Epithelial cell of esophagus (primary cell): ENCODE data around the gene PORCN.

Experiments used
- DNase-seq: peaks from one replicate; pipeline ENCODE4 v3.0.0; 2010; ENCODE audit warnings: low read depth
- H3K4me3 ChIP-seq: 2 replicates; pipeline ENCODE4 v1.5.1; 2011; ENCODE audit warnings: mild to moderate bottlenecking, low read length, control low read depth
- TF ChIP-seq, protein P1 (sequence below): IDR thresholded peaks from 2 replicates; pipeline ENCODE4 v1.5.1; 2011; ENCODE audit warnings: low read depth, mild to moderate bottlenecking, low read length, control low read depth, inconsistent platforms; ENCODE audit not compliant: insufficient read depth; ENCODE audit errors: missing control alignments

The PORCN gene

DNA sequence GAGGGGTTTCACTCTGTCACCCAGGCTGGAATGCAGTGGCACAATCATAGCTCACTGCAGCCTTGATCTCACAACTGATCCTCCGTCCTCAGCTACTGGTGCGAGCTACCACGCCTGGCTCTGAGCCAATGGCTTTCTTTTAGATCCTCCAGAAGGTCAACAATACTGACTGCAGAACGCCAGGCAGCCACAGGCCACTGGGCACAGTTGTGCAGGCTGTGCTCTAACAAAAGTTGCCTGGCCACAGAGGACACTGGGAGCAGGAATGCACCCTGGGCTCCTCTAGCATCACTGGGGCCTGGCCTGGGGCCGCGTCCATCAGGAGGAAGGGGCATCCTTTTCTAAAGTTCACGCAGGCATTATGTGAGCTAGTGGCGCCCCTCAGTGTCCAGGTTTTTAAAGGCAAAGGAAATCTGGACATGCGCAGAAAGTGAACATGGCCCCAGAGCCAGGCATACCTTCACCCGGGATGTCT lies 14.9 kb upstream of the PORCN start:
- H3K4me3 ChIP-seq: no peak overlapping the region
- TF ChIP-seq, protein P1, sequence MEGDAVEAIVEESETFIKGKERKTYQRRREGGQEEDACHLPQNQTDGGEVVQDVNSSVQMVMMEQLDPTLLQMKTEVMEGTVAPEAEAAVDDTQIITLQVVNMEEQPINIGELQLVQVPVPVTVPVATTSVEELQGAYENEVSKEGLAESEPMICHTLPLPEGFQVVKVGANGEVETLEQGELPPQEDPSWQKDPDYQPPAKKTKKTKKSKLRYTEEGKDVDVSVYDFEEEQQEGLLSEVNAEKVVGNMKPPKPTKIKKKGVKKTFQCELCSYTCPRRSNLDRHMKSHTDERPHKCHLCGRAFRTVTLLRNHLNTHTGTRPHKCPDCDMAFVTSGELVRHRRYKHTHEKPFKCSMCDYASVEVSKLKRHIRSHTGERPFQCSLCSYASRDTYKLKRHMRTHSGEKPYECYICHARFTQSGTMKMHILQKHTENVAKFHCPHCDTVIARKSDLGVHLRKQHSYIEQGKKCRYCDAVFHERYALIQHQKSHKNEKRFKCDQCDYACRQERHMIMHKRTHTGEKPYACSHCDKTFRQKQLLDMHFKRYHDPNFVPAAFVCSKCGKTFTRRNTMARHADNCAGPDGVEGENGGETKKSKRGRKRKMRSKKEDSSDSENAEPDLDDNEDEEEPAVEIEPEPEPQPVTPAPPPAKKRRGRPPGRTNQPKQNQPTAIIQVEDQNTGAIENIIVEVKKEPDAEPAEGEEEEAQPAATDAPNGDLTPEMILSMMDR: peak; percentile 39
- peak; percentile 55 for DNase-seq

DNA sequence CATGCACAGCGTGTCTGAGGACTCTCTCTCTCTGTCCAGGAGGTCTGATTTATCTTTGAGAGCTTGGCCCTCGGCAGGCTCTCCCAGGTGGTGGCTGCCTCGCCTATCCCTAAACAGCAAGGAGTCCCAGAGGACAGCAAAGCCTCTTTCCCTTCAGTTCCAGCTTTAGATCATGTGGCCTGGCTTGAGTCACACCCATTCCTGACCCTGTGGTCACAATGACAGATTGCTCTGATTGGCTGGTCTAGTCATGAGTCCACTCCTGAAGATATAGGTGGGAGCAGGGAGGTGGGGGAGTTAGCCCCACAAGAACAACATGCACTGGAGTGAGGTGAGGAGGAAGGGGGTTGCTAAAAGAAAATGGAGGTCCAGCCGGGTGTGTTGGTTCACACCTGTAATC lies 12.1 kb upstream of the PORCN start:
- no peak for DNase-seq
- TF ChIP-seq, protein P1: no peak
- no peak overlapping the region for H3K4me3 ChIP-seq

DNA sequence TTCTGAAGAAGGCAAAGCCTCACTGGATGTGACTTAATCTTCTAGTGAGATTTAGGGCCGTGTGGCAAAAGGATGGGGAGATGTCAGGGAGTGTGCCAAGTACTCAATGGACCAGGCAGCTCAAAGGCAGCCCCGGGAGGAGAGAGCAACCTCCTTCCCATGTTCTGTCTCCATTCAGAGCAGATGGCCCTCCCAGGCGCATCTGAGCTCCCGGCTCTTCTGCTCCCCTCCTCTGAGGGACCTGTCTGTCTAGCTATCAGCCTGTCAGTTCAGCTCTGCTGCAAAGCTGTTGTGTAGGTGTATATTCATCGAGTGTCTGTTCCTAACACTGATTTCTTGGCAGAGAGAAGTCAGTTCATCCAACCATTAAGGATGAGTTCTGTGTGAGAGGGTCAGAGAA lies 10.9 kb upstream of the PORCN start:
- no peak for DNase-seq
- TF ChIP-seq, protein P1: no peak
- no peak overlapping the region for H3K4me3 ChIP-seq

DNA sequence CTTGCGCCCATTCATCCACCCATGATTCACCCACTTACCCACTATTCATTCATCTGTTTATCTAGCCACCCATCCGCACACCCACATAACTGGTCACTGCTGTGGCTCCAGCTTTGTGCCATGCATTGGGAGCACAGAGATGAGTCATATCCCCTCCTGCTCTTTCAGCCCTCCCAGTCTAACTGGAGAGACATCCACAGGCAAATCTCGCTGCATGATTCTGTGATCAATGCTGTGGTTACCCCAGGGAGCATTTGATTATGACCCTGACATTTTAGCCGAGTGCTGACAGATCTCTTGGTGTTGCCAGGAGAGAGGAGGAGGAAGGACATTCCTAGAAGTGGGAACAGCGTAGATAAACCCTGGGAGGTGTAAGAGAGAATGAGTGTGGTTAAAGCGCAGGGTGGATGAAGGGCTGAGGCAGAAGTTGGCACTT lies 10.4 kb upstream of the PORCN start:
- TF ChIP-seq, protein P1: no peak
- DNase-seq: peak; percentile 72
- no peak overlapping the region for H3K4me3 ChIP-seq

DNA sequence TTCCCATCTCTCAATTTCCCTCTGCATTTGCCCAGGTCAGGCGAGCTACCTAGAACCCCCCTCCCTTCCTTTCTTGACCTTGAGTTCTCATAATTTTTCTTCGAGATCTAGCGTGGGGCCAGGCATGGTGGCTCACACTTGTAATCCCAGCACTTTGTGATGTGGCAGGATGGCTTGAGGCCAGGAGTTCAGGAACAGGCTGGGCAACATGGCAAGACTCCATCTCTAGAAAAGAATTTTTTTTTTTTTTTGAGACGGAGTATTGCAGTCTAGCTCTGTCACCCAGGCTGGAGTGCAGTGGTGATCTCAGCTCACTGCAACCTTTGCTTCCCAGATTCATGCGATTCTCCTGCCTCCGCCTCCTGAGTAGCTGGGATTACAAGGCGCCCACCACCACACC lies 4.5 kb upstream of the PORCN start:
- no peak for DNase-seq
- H3K4me3 ChIP-seq: no peak overlapping the region
- TF ChIP-seq, protein P1: no peak

DNA sequence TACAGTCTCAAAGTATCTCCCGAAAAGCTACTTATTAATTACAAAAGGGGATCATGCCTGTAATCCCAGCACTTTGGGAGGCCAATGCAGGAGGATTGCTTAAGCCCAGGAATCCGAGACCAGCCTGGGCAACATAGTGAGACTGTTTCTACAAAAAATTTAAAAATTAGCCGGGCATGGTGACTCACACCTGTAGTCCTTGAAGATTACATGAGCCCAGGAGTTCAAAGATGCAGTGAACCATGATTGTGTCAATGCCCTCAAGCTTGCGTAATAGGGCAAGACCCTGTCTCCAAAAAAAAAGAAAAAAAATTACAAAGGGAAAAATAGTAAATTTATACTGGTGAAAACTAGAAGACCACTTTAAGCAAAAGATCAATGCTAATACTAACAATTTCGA lies 3.3 kb upstream of the PORCN start:
- no peak for DNase-seq
- H3K4me3 ChIP-seq: no peak overlapping the region
- TF ChIP-seq, protein P1: no peak

DNA sequence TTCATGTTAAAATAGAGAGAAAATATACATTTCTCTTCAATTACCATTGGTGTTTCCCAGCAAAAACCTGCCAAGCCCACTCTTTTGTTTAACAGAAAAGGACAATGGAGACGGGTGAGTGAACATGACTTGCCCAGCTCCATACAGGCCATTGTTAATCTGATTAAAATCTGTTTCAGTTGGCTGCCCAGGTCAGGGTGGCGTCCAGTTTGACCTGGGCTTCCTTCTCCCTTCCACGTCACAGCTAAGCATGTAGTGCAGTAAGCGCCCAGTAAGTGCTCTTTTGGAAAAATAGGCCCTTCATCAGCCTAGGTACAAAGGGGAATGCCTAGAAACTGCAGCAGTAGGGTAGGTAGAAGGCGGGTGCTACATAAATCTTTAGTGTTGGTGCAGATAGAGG lies 1.5 kb upstream of the PORCN start:
- TF ChIP-seq, protein P1: no peak
- H3K4me3 ChIP-seq: no peak overlapping the region
- no peak for DNase-seq
